Stimulated activated CD4-positive, alpha-beta T cell treated with anti-CD3 and anti-CD28 coated beads, Interleukin-1b, Interleukin-23, amount 100 ng/mL, for 1 hour (primary cell): Measurements from ENCODE around the gene IL12RB2.

Experiments used
- DNase-seq, 2 donors: peaks; one replicate each; pipeline ENCODE4 v3.0.0-alpha.2; 2020; ENCODE audit warnings: low read depth in 2 of 2

Gene IL12RB2

GRCh38 chr1:67313934-67314671, 6.4 kb downstream of the IL12RB2 start:
- no peak for DNase-seq

DNA sequence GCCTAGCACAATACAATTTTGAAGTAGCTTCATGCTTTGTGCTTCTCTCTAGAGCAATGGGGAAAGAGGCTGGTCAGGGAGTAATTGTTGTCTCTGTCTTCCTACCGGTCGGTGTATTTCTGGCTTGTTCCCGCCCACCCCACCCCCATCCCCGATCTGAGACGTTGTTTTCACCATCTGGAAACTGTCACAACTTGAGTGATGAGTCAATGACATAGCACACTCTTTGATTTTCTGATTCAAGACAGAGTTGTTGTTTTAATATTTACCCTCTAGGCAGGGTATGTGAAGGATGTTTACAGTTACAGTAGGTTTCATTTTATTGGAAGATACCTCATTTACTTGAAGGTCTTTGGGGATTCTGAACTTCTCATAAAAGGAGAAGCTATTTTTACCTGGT, 7.0 kb downstream of the IL12RB2 start:
- no peak for DNase-seq

DNA sequence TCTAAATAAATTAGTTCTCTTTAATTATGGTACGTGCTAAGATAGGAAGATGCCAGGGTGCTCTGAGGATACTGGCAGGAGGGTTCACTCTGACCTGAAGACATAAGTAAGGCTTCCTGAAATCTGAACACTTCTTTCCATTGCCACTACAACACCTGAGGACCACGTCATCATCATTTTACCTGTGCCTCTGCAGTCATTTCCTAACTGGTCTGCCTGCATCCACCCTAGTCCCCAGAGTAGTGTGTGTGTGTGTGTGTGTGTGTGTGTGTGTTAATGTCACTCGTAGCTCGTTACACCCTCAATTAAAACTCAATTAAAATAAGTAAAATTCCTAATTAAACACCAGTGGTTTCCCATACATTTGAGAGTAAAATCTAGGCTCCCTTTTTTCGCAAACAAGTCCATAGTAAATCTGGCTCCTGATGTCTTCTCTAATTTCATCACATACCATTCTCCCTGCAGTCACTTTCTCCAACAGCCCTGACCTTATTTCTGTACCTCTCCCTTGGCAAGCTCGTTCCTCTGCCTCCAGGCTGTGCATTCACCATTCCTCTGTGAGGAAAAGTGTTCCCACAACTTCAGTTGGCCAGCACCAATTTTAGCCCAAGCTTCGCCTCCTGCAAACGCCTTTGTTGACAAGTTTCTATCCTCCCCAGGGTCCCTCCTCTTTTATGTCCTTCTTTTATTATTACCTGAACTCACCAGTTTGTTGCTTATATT, 8.7 kb downstream of the IL12RB2 start:
- DNase-seq = no peak

DNA sequence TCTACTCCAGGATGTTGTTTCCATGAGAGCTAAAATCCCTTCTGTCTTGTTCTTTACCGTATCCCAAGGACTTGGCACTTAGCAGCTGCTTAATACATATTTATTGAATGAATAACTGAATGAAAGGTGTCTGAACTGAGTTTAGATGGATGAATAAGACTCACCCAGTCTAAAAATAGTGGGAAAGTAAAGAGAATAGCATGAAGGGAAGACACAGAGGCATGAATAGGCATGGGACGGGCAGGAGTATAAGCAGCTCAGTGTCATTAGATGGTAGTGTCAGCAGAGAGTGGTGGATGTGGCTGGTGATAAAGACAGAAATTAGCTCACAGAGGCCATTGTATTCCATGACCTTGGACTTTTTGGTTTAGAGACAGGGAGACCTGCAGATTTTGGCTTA, 9.2 kb downstream of the IL12RB2 start:
- DNase-seq = no peak

DNA sequence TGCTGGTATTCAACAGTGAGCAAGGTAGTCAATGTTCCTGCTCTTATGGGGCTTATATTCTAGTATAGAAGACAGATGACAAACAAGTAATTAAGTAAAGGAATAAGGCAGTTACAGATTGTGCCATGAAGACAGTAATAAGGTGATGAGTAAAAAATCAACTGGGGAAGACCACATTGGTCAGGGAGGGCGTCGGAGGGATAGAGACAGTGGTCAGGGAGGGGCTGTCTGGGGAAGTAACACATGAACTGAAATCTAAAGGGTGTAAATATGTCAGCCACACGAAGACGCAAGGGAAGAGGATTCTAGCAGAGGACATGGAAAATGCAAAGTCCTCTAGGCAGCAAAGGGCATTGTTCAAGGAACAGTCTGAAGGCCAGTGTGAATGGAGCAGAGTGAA, 10.1 kb downstream of the IL12RB2 start:
- no peak for DNase-seq

DNA sequence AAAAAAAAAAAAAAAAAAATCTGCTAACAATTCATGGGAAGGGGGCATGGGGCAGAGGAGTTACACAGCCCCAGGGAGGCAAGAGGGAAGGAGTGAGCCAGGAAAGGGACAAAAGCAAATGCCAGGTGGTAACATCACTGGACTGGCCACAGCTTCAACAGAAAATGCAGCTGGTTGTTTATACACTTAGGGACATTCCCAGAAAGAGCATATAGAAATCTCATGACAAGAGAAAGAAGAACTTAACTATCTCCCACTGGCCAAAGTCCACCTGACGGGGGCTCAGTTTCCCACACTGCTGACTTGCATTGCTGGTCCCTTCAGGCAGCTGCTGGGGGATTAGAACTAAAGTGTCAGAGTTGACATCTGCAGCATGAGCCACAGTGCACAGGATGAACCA, 14.8 kb downstream of the IL12RB2 start:
- no peak for DNase-seq

DNA sequence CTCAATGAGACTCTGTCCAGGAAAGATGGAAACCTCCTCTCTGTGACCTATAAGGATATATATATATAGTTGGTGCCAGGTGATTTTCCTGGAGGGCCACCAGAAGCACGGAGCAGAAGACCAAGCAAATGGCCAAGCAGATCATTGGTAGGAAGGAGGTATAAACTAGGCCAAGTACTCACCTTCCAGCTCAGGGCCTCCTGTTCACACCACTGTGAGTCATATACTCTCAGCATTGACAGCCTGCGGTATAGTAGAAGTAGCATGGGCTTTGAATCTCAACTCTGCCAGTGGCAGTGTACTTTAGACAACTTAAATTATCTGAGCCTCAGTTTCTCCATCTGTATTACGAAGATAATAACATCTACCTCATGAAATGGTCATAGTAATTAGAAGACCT, 15.4 kb downstream of the IL12RB2 start:
- DNase-seq = no peak

DNA sequence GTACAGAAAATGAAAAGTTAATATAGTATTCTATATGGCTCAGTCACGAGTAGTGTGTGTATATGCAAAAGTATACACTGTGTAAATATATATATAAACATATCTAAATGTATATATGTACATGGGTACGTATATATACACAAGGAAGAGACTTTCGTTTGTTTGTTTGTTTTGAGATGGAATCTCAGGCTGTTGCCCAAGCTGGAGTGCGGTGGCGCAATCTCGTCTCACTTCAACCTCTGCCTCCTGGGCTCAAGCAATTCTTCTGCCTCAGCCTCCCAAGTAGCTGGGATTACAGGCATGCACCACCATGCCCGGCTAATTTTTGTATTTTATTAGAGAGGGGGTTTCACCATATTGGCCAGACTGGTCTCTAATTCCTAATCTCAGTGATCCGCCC, 16.4 kb downstream of the IL12RB2 start:
- DNase-seq = no peak

GRCh38 chr1:67327864-67328466, 20.3 kb downstream of the IL12RB2 start:
- no peak for DNase-seq

DNA sequence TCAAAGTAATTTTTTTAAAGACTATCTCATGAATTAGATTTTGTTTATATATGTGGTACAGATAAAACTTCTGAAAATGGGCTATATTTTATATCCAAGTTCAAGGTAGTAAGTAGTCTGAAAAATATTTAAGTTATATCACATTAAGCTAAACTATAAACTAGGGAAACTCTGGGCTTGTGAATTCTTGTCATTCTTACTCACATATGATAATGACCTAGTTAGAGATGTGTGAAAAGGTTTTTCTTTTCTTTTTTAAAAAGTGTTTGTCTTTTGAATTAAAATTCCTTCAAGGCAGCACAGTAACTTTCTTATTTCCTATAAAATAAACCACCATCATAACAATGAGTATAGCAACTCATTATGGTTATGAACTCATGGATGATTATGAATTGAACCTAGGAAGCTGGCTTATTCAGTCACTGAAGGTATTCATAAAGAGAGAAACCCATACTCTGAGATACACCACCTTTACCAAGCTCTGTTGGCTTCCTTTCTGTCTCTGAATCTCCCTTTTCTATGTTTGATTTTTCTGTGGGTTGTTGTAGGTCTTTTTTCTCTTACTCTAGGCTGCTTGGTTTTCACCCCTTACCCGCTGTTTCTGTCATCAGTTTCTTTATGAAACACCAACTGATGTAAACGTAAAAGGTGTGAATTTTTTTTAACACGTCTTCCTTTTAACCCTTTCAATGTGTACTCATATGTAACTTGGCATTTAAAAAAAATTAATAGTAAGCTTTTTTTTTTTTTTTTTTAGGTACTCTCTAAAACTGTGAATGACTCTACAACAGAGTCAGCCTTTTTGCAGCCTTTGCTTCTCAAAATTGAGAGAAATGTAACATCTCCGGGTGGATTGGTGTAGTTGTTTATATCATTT, 25.2 kb downstream of the IL12RB2 start:
- DNase-seq = no peak

- DNase-seq = no peak
These were observed 25.9 kb downstream of the IL12RB2 start for GRCh38 chr1:67333603-67334002.

DNA sequence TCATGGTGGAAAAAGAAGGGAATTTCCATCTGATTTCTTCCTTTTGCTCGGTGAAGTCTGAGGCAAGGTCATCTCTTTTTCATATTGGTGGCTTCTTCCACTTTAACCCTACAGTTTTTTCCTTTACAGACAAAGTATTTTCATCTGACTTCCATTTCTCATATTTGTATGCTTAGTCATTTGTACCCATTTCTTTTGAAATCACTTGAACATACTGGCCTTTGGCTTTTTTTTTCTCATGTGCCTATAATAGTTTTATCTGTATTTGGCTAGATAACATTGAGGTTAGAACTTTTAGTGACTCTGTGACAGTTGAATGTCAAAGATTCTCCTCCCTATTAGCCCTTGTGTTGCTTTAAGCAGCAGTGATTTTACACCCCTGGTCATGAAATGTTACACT, 27.7 kb downstream of the IL12RB2 start:
- DNase-seq = no peak

- no peak for DNase-seq
These were observed 28.5 kb downstream of the IL12RB2 start for GRCh38 chr1:67336157-67336556.

- no peak for DNase-seq
These were observed 29.1 kb downstream of the IL12RB2 start for GRCh38 chr1:67336783-67337182.

DNA sequence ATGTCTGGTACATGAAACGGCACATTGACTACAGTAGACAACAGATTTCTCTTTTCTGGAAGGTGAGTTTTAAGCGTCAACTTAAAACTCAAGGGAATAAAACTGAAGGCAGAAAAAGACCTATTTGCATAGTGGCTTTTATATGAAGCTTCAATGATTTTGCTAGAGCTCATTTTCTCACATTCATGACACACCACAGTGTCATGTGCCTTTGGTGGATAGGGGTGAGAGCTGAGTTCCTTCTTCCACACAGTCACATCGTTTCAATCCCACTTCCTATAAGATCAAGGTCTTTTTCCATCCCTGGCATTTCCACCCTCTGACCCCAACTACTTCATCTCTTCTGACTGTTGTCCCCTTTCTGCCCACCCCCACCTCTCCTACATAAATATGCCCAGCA, 31.0 kb downstream of the IL12RB2 start:
- no peak for DNase-seq

DNA sequence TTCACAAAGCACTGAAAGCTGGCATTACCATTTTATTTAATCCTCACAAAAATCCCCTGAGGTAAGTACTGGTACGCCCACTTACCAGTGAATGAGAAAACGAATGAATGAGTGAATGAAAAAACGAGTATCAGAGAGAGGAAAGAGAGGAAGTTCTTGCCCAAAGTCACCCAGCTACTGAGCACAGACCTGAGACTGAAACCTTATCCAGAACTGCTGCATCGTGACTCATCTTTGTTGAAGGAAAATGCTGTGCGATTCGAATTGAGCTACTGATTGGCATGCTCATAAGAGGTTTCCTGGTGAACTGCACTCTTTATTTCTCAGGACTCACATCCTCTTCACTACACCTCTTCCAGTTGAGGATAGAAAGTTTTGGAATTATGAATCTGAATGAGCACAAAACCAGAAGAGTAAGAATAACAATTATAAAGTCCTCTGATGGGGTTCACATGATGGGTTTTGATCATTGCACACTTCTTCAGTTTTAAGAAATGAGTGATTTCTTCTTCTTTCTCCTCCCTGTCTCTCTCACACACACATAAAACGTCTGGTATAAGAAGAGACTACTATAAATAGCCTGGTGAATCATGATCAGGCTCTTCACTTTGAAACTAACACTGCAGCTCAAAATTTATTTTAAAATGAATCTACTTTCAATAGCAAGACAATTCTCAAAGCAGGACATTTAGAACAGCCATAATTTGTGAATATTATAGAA, 32.1 kb downstream of the IL12RB2 start:
- no peak for DNase-seq

DNA sequence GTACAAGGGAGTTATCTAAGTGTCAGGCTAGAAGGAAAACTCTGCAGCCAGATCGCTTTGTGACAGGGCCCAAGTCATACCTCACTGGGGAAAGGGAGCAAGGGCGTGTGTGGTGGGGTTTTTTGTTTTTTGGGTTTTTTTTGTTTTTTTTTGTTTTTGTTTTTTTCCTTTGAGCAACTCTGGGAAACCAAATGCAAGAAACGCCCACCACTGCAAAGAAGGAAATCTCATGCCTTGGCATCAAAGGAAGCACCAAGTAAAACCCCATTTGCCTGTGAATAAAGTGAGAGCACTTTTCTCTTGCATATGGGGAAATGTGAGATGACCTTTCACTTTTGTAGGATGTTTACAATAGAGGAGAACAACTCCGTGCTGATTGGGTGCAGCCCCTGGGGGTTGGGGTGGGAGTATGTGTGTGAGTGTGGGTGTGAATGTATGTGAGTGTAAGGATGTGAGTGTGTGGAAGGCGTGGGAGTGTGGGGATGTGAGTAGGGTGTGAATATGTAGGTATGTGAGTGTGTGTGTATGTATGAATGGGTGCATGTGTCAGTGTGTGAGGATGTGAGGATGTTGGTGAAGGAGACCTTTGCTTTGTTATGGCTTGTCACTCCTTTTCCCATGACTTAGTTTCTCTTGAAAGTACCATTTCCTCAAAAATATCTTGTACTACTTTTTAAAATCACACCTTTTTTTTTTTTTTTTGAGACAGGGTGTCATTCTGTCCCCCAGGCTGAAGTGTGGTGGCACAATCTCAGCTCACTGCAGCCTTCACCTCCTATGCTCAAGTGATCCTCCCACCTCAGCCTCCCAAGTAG, 34.6 kb downstream of the IL12RB2 start:
- DNase-seq = no peak

DNA sequence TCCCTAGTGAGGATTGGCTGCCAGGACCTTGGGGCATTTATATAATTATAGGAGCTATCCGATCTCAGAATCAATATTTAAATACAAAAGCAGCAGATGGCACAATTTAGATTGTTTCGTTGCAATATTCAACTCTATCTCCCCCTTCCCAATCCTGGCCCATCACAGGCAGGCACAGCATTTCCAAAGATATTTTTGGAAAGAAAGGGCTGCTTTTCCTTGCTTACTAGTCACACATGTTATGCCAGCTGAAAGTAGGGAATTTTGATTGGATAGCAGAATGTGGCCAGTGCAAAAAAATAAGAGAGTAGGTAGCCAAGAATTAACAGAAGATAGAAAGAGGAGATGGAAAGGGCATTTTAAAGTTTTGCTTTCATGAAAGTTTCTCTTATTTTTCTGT, 37.9 kb downstream of the IL12RB2 start:
- DNase-seq = no peak

DNA sequence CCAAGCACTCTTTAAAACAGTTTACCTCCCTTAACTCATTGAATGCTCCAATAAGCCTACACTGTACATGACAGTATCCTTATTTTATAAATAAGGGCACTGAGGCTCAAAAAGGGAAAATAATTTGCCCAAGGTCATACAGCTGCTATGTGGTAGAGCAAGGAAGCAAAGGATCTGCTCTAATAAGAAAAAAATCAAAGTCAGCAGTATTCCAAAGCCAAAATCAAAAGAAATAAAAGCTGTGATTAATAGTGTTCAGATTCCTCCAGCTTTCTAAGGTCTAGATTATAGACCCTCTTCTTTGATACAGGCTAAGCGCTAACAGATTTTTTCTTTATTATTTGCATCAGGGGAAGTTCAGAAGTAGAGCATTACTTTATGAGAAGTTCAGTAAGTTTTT, 39.3 kb downstream of the IL12RB2 start:
- DNase-seq = no peak

GRCh38 chr1:67347688-67348472, 40.2 kb downstream of the IL12RB2 start:
- DNase-seq = no peak
